ENCODE results near the gene PARD3B. TPM values are rescaled to one million over a fixed set of nuclear protein-coding genes. Genes with fewer than 3 reads are reported as not detected.

PARD3B gene
- total and polyA plus RNA-seq, 10 of the 15 experiments (the other 5 are each of a cell fraction or from before 2014, with no cell fraction given): 0.01 to 0.54 (median 0.07) TPM; not detected in 7

DNA sequence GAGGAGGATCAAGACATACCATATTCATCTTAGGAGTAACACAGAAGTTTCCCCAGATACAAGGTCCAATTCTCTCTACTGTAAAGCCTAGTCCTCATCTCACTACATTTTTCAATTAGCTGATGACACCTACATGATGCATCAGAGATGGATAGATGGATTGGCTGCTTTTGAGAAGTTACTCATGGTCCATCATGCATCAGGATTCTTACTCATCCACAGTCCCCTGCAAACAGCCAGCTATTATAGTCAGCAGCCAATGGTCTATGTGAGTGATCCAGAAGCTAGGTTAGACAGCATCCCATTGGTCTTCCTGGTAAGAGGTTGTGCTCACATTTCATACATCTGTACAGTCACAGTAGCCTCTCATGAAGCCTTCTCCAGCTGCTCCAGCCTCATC is 982.5 kb downstream of the PARD3B start:
- Histone ChIP-seq H3K36me3 (ENCODE audit: control insufficient read depth in 2 of 2, insufficient read depth in 2 of 2, low read length in 1 of 2) (no peaks in the 10 kb centered on the region), H3K4me2 (ENCODE audit: control insufficient read depth, insufficient read depth) (no peak overlapping the region), H3K79me2 (ENCODE audit: control insufficient read depth, insufficient read depth, low read length) (no peaks in the 10 kb centered on the region), H4K20me1 (ENCODE audit: control insufficient read depth, insufficient read depth) (no peaks in the 10 kb centered on the region), H3K9ac (ENCODE audit: control insufficient read depth, insufficient read depth, low read length) (no peak overlapping the region), H3K27me3 (replicated peaks in 1 of 2; ENCODE audit: control insufficient read depth in 2 of 2, insufficient read depth in 2 of 2, low read length in 1 of 2) (no peaks in the 10 kb centered on the region), H3K4me1 (ENCODE audit: control insufficient read depth, insufficient read depth, low read length) (no peaks in the 10 kb centered on the region), H2AFZ (ENCODE audit: control insufficient read depth, low read depth, low read length) (no peak overlapping the region), H3K9me3 (replicated peaks; ENCODE audit: control insufficient read depth, insufficient read depth, low read length) (no peaks in the 10 kb centered on the region), H3K27ac (ENCODE audit: control insufficient read depth, insufficient read depth) (no peak overlapping the region), H3K4me3 (no peak overlapping the region)
- intact Hi-C loops (cut with micrococcal nuclease; ENCODE audit: unreplicated experiment): no loop called here
- ATAC-seq: no peak
- CTCF ChIA-PET: no interaction called here
- SMC1A ChIA-PET (ENCODE audit: uncharacterized antibody, unreplicated experiment): no interaction called here
- in situ Hi-C loops (cut with MboI): no loop called here
- FAIRE-seq: no peak
- BruUV-seq (replicated peaks): no TSS peak
- no peak for DNase-seq (ENCODE audit: low read depth, low spot score)
- RAD21 ChIA-PET (ENCODE audit: unreplicated experiment): no interaction called here
- POLR2A ChIA-PET: no interaction called here
- no peak for TF ChIP-seq TARDBP (IDR thresholded peaks at IDR 0.05; ENCODE audit: borderline replicate concordance)
- TF ChIP-seq ATF7 (IDR thresholded peaks at IDR 0.05; ENCODE audit: low read depth): no peak
- TF ChIP-seq RAD51 (IDR thresholded peaks at IDR 0.05): no peak
- TF ChIP-seq NFXL1 (IDR thresholded peaks at IDR 0.05; ENCODE audit: borderline replicate concordance): no peak
- no peak for TF ChIP-seq ZSCAN29 (IDR thresholded peaks at IDR 0.05)
- no peak for TF ChIP-seq TCF12 (IDR thresholded peaks at IDR 0.05; ENCODE audit: low read depth, low read length)
- TF ChIP-seq, protein P1, sequence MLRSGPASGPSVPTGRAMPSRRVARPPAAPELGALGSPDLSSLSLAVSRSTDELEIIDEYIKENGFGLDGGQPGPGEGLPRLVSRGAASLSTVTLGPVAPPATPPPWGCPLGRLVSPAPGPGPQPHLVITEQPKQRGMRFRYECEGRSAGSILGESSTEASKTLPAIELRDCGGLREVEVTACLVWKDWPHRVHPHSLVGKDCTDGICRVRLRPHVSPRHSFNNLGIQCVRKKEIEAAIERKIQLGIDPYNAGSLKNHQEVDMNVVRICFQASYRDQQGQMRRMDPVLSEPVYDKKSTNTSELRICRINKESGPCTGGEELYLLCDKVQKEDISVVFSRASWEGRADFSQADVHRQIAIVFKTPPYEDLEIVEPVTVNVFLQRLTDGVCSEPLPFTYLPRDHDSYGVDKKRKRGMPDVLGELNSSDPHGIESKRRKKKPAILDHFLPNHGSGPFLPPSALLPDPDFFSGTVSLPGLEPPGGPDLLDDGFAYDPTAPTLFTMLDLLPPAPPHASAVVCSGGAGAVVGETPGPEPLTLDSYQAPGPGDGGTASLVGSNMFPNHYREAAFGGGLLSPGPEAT (IDR thresholded peaks at IDR 0.05; ENCODE audit: low read depth): no peak
- TF ChIP-seq BMI1 (IDR thresholded peaks at IDR 0.05; ENCODE audit: borderline replicate concordance): no peak
- no peak for TF ChIP-seq SUZ12 (IDR thresholded peaks at IDR 0.05; ENCODE audit: unreplicated experiment)
- TF ChIP-seq FOXM1 (IDR thresholded peaks at IDR 0.05; ENCODE audit: low read depth, low read length): no peak
- TF ChIP-seq, protein P2, sequence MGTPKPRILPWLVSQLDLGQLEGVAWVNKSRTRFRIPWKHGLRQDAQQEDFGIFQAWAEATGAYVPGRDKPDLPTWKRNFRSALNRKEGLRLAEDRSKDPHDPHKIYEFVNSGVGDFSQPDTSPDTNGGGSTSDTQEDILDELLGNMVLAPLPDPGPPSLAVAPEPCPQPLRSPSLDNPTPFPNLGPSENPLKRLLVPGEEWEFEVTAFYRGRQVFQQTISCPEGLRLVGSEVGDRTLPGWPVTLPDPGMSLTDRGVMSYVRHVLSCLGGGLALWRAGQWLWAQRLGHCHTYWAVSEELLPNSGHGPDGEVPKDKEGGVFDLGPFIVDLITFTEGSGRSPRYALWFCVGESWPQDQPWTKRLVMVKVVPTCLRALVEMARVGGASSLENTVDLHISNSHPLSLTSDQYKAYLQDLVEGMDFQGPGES (IDR thresholded peaks at IDR 0.05): no peak
- TF ChIP-seq, protein P3, sequence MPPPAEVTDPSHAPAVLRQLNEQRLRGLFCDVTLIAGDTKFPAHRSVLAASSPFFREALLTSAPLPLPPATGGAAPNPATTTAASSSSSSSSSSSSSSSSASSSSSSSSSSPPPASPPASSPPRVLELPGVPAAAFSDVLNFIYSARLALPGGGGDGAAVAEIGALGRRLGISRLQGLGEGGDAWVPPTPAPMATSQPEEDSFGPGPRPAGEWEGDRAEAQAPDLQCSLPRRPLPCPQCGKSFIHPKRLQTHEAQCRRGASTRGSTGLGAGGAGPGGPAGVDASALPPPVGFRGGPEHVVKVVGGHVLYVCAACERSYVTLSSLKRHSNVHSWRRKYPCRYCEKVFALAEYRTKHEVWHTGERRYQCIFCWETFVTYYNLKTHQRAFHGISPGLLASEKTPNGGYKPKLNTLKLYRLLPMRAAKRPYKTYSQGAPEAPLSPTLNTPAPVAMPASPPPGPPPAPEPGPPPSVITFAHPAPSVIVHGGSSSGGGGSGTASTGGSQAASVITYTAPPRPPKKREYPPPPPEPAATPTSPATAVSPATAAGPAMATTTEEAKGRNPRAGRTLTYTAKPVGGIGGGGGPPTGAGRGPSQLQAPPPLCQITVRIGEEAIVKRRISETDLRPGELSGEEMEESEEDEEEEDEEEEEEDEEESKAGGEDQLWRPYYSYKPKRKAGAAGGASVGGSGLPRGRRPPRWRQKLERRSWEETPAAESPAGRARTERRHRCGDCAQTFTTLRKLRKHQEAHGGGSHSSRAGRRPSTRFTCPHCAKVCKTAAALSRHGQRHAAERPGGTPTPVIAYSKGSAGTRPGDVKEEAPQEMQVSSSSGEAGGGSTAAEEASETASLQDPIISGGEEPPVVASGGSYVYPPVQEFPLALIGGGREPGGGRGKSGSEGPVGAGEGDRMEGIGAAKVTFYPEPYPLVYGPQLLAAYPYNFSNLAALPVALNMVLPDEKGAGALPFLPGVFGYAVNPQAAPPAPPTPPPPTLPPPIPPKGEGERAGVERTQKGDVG (CRISPR knock-in tag; IDR thresholded peaks at IDR 0.05): no peak
- no peak for TF ChIP-seq KAT2A (conservative IDR thresholded peaks at IDR 0.05; ENCODE audit: control insufficient read depth, low read depth, low read length)
- TF ChIP-seq BCL11A (IDR thresholded peaks at IDR 0.05; ENCODE audit: low read depth, low read length): no peak
- TF ChIP-seq, protein P4, sequence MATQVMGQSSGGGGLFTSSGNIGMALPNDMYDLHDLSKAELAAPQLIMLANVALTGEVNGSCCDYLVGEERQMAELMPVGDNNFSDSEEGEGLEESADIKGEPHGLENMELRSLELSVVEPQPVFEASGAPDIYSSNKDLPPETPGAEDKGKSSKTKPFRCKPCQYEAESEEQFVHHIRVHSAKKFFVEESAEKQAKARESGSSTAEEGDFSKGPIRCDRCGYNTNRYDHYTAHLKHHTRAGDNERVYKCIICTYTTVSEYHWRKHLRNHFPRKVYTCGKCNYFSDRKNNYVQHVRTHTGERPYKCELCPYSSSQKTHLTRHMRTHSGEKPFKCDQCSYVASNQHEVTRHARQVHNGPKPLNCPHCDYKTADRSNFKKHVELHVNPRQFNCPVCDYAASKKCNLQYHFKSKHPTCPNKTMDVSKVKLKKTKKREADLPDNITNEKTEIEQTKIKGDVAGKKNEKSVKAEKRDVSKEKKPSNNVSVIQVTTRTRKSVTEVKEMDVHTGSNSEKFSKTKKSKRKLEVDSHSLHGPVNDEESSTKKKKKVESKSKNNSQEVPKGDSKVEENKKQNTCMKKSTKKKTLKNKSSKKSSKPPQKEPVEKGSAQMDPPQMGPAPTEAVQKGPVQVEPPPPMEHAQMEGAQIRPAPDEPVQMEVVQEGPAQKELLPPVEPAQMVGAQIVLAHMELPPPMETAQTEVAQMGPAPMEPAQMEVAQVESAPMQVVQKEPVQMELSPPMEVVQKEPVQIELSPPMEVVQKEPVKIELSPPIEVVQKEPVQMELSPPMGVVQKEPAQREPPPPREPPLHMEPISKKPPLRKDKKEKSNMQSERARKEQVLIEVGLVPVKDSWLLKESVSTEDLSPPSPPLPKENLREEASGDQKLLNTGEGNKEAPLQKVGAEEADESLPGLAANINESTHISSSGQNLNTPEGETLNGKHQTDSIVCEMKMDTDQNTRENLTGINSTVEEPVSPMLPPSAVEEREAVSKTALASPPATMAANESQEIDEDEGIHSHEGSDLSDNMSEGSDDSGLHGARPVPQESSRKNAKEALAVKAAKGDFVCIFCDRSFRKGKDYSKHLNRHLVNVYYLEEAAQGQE (IDR thresholded peaks at IDR 0.05; ENCODE audit: low read depth, low read length): no peak
- no peak for TF ChIP-seq WRNIP1 (IDR thresholded peaks at IDR 0.05; ENCODE audit: borderline replicate concordance, low read depth, low read length)
